IPS-15b (cell line): ENCODE measurements around the gene SLC25A21.

Experiments
- H3K27me3 ChIP-seq: one replicate; pipeline ENCODE4 v1.6.1; 2013; ENCODE audit warnings: low read length; ENCODE audit not compliant: control insufficient read depth, insufficient read depth
- H3K36me3 ChIP-seq: one replicate; pipeline ENCODE4 v1.6.1; 2013; ENCODE audit warnings: low read length; ENCODE audit not compliant: control insufficient read depth, insufficient read depth
- H3K4me1 ChIP-seq: one replicate; pipeline ENCODE4 v1.6.1; 2013; ENCODE audit warnings: mild to moderate bottlenecking, low read length; ENCODE audit not compliant: control insufficient read depth, insufficient read depth
- H3K4me3 ChIP-seq: one replicate; pipeline ENCODE4 v1.5.1; 2013; ENCODE audit warnings: low read depth, low read length
- H3K9ac ChIP-seq: one replicate; pipeline ENCODE4 v1.6.1; 2013; ENCODE audit warnings: low read depth, mild to moderate bottlenecking, low read length
- H3K9me3 ChIP-seq: one replicate; pipeline ENCODE4 v1.6.1; 2013; ENCODE audit warnings: mild to moderate bottlenecking, low read length; ENCODE audit not compliant: control insufficient read depth, insufficient read depth

Gene SLC25A21

GRCh38 chr14:36649872-36650650 lies 522.3 kb downstream of the SLC25A21 start:
- Histone ChIP-seq H3K4me3 (no peak overlapping the region), H3K9me3 (no peaks in the 10 kb centered on the region), H3K27me3 (peaks cover 100% of the 10 kb centered on the region), H3K9ac (no peak overlapping the region), H3K4me1 (no peaks in the 10 kb centered on the region), H3K36me3 (no peaks in the 10 kb centered on the region)

GRCh38 chr14:36647824-36648753 lies 524.3 kb downstream of the SLC25A21 start:
- Histone ChIP-seq H3K4me3 (peak overlapping the region; percentile 50), H3K9me3 (no peaks in the 10 kb centered on the region), H3K36me3 (no peaks in the 10 kb centered on the region), H3K27me3 (peaks cover 99% of the 10 kb centered on the region), H3K4me1 (no peaks in the 10 kb centered on the region), H3K9ac (no peak overlapping the region)

DNA sequence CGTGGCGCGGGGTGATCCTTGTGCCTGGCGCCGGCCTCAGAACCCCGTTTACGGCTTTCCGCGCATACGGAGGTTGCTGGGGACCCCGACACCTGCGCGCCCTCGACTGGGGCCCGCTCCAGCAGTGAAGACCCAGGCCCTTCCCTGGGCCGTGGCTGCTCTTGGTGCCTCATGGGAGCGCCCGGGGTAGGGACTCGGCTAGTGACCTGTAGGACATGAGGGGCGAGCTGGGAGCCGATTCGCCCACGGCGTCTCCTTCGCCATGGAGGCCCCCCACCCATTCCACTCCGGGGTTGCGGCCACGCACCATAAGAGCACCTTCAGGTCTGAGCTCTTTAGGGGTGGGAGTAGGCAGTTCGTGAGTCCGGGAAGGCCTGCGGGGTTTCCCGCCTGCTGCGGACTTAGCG lies 525.0 kb downstream of the SLC25A21 start:
- Histone ChIP-seq H3K4me3 (peak overlapping the region; percentile 50), H3K9ac (no peak overlapping the region)

DNA sequence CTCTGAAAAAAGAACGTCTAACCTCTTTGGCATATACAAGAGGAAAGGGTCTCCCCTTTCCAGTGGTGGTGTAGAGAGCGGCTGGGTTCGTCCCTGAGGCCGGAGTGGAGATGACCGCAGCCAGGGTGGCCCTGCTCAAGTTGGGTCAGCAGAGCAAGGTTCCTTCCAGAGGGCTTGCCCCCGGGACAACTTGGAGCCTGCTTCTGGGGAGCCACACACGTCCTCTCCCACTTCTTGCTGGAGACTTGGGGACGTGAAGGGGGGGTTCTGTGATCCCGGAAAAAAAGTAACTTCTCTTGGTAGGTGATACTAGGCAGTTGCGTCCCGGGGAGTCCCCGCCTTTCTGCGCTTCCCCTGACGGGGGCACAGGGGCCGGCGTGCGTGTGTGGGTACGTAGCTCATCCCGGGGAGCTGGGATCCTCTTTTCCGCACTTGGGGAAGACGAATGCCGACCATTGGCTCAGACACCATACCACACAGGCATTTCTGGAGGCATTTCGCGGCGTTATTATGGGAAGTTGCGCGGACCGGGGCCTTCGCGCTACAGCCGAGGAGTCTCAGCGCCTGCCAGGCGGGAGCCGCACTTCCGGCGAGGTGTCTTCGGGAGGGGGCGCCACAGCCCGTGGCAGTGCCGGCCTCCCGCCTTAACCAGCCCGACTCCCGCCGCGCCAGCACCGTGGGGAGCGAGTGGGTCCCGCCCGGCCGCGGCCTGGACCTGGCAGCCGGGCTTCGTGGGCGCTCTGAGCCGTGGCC lies 525.6 kb downstream of the SLC25A21 start:
- H3K27me3 ChIP-seq: peaks cover 99% of the 10 kb centered on the region
- H3K4me3 ChIP-seq: peak overlapping the region; percentile 50
- no peaks in the 10 kb centered on the region for H3K4me1 ChIP-seq
- H3K9me3 ChIP-seq: no peaks in the 10 kb centered on the region
- H3K36me3 ChIP-seq: no peaks in the 10 kb centered on the region
- no peak overlapping the region for H3K9ac ChIP-seq

More for the DNA sequence above, 525.0 kb downstream of the SLC25A21 start:
- no peaks in the 10 kb centered on the region for H3K4me1 ChIP-seq
- H3K36me3 ChIP-seq: no peaks in the 10 kb centered on the region
- H3K9me3 ChIP-seq: no peaks in the 10 kb centered on the region
- H3K27me3 ChIP-seq: peaks cover 99% of the 10 kb centered on the region

DNA sequence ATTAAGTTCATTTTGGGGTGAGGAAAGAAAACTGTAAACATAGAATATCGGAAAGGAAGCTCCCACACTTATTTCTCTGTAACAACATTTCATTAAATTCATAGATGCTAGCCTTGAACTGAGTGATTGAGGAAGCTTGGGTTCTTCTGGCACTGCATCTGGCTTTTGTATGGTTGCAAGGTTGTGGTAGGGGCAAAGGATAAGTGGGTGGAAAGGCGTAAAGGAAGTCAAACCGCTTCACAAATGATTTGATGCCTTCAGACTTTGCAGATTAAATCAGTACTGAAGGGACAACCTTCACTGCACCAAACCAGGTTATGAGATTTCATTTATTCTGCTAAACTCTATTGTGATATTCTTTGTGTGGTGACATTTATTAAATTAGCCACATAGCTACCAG lies 538.8 kb downstream of the SLC25A21 start:
- peaks cover 16% of the 10 kb centered on the region for H3K27me3 ChIP-seq
- no peaks in the 10 kb centered on the region for H3K9me3 ChIP-seq
- H3K9ac ChIP-seq: no peak overlapping the region
- H3K4me1 ChIP-seq: no peaks in the 10 kb centered on the region
- no peak overlapping the region for H3K4me3 ChIP-seq
- no peaks in the 10 kb centered on the region for H3K36me3 ChIP-seq
